NCI-H2171 (cell line): ENCODE results near the gene GUCD1.
A peak's percentile ranks its signal among the peaks of the same experiment; 100 is the strongest.

Experiments used
- DNase-seq: peaks from one replicate; lab custom pipeline; 2025; lab: John Stamatoyannopoulos, UW

GUCD1 gene

DNA sequence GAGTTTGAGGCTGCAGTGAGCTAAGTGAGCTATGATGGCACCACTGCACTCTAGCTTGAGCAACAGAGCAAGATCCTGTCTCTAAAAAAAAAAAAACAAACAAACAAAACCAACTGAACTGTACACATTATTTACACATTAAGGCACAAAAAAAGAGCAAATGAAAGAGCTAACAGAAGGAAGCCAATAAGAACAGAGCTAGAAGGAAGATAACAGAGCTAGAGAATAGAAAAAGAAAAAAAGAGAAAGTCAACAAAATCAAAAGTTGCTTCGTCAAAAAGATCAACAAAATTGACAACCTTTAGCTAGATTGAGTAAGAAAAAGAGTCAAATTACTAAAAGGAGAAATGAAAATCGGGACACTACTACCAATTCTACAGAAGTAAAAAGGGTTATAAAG, 25.0 kb downstream of the GUCD1 start:
- DNase-seq: no peak

DNA sequence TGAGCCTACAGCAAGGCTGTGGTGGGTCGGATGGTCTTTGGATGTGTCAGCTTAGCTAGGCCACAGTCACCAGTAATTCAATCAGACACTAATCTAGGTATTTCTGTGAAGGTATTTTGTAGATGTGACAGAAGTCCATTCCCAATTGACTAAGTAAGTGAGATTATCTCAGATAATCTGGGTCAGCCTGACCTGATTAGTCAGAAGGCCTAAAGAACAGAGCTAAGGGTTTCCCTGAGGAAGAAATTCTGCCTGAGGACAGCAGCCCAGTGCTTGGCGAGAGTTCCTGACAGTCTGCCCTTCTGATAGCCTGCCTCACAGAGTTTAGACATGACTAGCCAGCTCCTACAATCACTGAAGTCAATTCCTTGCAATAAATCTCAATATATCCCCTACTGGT, 28.7 kb downstream of the GUCD1 start:
- no peak for DNase-seq

DNA sequence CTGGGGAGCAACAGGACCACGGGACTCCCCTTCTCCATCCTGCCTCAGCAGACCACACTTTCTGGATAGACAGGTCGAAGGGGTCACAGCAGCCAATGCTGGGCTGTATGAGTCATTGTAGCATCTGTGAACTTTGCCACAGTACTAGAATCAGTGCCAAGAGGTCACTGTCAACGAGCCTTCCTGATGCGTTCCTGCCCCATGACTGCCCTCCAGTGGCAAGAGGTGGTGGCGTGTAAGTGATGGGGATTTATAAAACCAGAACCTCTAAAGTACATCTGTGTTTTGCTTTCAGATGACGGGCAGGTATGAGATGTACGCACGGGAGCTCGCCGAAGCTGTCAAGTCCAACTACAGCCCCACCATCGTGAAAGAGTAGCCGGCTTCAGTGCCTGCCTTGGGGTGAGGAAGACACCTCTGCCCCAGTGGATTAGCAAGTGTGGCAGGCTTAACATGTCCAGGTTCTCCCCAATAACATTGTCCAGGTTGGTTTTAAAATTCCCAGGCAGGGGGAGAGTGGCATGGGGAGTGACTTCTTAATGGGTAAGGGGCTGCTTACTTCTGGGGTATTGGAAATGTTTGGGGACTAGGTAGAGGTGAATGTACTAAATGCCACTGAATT, 29.4 kb downstream of the GUCD1 start:
- DNase-seq: peak; percentile 46

DNA sequence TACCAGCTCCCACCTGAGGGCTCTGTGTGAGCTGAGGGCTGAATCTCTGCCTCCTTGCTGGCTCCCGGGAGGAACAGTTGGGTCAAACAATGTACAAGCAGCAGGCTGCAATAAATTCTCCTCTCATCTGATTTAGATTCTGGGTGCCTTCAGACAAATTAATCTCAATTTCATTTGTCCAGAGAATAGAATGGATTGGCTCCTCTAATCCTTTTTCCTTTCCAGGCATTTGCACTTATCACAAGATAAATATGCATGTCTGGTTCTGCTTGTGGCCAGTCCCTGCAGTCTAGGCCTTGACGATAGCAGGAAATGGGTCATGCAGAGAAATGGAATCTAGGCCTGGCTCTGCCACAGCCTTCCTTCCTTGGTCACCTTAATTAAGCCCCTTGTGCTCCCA, 31.1 kb downstream of the GUCD1 start:
- no peak for DNase-seq

DNA sequence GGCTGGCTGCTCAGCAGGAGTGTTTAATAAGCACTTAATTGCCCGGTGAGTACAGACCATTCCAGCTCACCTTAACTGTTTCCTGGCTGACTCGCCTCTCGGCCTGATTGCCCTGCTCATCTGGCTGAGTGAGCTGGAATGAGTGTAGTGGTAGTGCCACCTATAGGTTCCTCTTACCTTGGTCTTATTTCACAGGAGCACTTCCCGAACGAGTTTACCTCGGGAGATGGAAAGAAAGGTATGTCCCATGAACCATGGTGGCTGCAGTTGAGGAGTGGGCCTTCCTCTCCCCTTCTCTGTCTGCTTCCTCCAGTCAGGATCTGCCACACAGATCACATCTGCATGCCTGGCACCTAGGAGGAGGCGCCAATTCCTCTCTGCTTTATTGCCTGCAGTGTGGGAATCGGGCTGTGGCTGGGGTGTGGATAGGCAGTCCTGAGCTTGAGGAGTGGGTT, 33.1 kb downstream of the GUCD1 start:
- DNase-seq: peak; percentile 57

DNA sequence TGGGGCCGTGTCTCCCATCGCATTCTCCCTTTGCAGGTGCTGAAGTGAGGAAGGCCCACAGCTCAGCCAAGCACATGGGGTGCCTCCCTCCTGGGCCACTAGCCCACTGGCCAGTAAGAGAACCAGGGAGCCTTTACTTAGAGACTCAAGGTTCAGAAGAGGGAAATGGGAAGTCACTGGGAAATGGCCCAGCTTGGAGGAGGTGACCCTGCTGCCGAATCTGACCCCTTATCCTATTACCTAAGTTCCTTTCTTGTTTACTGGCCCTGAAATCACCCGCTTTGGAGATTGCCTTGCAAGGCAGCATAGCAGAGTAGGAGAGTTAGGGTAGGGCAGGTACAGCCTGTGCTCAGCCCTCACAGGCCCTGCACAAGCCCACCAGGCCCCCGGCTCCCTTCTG, 35.4 kb downstream of the GUCD1 start:
- no peak for DNase-seq

DNA sequence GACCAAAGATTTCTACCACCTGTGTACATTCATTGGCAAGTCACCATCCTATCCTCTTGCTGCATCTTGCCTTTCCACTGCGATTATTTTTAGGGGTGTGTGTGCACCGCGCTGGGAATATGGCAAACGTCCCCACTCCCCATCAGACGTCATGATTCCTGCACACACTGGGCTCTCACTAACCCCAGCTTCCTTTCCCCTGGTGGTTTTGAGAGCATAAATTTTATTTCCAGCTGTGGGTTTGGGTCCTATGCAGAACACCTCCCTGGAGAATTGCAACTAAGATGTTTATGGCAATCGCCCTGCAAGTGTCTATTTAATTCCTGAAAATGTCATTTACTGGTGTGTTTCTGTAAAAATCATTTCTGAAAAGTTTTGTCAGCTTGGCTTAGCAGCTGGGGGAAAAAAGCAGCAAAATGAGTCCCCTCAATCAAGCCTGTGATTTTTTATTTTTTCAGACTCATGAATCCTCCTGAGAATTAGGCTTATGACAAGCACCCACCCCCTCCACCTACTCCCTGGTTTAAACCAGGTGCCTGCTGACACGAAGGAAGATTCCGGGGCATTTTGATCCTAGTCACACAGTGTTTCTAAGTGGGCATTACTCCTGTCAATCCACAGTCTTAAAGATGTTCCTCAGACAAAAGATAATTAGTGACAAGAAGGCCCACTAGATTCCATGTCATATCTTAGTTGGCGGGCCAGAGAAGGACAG, 36.0 kb downstream of the GUCD1 start:
- DNase-seq: no peak

DNA sequence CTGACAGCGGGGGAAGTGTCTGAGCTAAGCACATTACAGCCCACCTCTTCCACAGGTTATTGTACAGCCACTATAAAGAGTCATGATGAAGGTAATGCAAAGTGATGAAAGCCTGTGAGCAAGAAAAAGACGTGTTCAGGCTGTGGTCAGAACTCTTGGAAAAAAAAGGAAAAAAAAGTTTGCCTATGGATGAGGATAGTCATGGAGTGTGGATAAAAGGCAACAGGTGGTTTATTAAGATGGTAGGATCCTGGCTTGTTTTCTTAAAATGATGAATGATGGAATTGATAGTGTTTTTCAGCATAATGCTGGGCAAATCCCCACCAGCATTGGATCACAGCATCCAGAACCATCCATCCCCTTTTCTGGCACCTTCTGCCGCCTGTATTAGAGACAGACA, 36.7 kb downstream of the GUCD1 start:
- no peak for DNase-seq

DNA sequence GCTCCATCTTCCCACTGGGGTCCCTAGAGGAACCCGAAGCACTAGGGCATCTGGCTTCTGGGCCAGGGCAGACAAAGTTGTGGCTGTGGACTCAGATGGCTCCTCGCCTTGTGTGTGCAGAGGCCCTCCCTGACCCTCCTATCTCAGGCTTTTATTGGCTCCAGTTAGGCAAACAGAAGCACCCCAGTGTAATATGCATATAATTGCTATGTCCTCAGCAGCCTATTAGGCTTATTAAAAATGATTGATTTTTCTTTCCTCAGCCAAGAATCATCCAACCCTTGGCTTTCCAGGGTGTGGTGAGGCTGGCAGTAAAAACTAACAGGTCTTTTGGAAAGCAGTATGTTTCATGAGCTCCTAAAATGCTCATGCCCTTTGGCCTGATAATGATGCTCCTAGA, 37.5 kb downstream of the GUCD1 start:
- DNase-seq: no peak

DNA sequence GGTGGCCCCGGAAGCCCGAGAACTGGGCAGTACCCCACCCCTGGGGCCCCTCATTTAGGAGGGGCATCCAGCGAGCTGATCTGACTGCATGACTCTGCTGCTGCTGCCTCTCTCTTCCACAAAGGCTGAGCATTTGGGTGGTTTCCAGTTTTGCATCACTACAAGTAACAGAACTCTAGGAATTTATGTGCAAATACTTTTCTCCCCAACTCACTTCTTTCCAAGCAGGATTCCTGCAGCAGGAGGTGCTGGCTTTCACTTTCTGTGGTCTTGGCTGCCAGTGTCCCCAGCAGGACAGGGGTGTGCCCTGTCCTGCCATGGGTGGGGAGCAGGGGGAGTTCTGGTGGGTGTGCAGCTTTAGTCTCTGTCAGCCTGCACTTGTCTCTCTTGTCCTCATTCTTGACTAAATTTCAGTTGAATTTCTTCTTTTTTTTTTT, 38.6 kb downstream of the GUCD1 start:
- no peak for DNase-seq

DNA sequence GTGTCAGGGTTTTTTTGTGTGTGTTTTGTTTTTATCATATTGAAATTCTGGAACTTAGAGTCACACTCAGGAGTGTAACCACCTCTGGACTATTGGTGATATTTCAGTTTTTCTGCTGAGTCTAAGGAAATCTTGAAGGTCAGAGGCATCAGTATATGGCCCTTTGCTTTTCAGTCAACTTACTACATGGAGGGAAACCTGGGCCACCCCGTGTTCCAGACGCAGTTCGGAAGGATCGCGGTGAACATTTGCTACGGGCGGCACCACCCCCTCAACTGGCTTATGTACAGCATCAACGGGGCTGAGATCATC, 40.0 kb downstream of the GUCD1 start:
- no peak for DNase-seq

DNA sequence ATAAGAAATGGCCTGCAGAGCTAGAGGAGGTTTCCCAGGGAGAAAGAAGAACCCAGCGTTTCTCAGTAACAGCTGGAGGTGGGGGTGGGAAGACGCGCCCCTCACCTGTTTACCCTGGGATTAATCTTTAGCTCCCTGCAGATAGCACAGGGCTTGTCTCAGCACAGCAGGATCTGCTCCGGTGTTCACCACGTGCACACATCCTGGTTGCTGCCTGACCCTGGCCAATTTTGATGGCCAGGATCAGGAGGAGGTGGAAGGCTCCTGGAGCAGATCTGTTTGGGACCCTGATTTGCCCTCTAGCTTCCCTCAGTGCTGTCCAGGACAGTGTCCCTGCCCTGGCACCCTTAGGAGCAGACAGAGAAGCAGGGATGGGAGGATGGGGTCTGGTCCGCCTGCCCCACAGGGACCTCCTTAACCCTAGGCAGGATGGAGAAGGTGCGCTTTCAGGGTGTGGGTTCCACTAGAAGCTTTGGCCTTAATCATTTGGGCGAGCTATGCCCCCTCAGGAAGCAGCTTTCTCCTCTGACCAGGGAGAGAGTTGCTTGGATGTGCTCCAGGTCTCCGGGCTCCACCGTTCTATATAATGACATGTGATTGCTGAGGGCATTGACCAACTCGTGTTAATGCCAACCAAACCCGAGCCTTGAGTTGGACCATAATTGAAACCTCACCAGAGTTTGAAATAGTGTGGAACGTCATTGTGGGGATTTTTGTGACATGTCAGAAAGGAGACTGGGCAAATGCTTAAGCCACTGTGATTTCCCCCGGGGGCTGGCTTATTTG, 40.5 kb downstream of the GUCD1 start:
- peak; percentile 3 for DNase-seq

DNA sequence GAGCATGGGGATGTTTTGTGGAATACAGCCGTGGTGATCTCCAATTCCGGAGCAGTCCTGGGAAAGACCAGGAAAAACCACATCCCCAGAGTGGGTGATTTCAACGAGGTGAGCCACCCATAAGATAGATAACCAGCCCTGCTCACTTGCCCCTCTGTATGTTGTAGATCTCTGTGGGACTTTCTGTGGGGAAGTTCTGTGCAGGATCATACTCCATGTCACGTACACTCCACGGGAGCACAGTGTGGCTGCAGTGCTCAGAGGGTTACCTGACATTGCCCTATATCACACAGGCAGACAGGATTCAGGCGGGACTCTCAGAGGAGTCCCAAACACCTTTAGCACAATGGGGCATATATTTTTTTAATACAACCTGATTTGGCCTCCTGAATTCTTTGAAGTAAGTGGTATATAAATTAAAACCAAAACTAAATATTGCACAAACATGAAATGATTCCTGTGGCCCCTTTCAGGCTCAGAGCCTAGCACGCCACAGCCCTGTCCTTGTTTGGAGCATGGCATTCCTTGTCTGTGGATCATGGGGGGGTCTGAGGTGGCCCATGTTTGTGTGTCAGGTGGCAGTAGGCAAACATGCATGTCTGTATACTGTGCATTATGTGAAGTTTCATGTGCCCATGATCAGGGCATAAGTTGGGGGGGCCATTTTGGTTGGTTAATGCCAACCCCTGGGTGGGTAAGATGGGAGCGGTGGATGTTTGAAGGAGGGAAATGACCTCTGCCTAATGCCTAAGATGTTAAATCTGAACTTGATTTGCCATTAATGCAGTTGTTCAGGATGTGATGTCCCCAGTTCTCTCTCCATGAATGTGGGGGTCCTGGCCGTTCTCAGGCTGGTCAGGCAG, 41.3 kb downstream of the GUCD1 start:
- no peak for DNase-seq

DNA sequence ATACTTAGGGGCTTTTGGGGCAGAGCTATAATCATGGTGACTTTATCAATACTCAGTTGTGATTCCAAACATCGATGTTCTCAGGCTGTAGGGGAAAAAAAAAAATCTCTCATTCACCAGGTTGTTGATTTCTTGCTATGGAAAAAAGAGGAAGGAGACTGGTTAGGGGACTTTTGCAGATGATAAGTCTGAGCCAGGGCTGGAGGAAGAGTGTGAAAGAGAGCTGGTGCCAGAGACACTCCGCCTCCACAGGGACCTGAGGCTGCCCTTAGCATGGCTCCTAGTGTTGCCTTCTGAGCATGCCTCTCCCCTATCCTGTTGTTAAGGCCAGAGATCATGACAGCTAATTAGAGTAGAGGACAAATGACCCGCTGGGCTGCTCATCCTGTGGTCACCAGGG, 42.9 kb downstream of the GUCD1 start:
- no peak for DNase-seq

DNA sequence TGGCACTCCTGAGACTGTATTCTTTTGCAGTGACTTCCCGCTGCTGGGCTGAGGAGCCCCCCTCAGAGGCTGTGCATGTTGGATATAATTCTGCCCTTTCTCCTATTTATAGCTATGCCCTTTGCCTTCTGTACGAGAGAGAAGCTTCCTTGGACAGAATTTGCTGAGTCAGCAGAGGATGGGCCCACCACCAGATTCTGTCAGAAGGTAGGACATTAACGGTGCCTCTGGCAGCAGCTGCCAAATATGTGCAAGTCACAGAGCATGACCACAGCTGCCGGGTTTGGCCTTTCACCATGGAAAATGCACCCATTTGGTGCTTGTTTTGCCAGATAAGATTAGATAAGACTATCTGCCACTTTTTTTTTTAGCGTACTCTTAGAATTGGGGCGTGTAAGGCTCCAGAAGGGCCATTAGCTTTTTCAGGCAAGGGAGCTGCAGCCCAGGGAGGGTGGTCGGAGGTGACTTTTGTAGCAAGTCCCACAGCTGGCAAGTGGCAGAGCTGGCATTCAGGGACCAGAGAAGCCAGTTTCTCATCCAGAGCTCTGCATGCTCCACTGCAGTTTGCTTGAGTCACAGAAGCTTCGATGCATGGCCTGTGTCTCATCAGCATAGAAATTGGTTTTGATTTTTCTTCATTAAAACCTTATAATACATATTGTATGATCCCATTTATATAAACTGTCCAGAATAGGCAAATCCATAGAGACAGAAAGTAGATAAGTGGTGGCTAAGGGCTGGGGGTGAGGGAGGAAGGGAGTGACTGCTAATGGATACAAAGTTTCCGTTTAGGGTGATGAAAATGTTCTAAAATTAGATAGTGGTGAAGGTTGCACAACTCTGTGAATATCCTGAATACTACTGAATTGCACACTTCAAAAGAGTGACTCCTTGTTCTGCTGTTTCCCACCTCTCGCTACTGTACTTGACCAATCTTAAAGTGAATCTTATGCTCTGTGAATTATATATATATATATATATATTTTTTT, 44.0 kb downstream of the GUCD1 start:
- no peak for DNase-seq

DNA sequence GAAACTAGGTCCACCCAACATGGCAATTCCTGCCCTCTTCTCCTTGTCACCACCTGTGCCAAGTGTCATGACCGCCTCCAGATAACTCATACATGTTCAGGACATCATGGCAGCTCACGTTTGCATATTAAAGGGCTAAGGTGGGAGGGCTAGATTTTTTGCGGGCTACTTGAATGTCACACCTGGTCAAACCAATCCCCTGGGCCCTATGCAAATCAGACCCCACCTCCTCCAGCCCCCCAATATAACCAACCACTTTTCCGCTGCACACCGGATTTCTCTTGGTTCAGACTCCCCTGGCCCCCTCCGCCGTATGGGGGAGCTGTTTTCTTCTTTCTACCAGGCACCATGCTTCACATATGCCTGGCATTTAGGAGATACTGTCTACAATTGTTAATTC, 47.2 kb downstream of the GUCD1 start:
- DNase-seq: no peak

DNA sequence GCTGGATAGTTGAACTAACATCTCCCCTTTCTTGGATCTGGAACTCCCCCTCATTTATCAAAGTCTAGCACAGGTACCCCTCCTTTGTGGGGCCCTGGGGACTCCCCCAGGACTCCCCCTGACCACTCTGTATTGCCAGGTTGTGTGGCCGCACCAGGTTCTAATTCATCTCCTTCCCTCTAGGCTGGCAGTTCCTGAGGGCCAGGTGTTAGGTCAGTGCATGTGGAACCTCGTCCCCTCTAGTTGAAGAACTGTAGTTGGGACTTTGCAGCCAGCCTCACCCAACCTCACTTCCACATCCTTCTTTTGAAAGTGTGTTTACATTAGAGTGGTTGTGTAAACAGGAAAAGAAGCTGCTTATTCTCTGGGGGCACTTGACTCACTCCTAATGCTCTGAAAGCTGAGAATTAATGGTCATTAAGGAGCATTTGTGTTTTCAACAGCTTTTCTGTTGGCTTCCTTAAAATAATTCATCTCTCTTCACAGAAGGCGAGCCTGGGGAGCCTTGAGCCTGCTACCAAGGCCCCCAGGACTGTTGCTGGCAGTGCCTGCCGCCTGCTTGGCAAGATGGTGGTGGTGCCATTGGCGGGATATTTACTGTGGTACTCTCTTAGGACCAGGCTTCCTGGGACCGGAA, 48.0 kb downstream of the GUCD1 start:
- no peak for DNase-seq

DNA sequence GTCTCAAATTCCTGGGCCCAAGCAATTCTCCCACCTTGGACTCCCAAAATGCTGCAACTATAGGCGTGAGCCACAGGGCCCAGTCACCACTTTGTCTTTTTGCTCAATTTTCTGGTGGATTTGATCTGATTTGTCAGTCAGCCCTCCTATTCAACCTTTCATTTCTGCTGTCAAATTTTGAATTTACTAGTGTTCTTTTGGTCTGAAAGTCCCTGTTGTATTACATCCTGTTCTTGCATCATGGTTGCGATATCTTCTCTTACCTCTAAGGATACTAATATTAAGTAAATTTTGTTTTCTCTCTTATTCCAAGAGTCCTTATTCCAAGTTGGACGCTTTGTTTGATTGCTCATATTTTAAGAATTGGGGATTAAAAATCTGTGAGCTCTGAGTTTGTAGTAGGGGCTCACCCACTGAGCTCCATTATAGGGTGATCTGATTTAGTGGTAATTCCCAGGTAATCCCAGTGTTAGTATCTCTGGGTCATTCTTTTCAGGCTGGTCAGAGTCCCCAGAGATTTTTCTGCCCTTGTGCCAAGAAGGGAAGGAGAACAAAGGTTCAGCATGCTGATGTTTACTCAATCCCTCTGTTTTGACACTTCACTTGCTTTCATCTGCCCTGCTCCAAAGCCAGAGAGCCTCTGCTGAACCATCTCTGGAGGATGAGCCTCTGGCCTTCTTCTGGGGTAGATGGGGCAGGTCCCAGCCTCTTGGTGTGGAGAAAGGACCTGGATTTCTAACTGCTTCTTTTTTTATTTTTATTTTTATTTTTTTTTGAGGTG, 49.8 kb downstream of the GUCD1 start:
- DNase-seq: no peak

DNA sequence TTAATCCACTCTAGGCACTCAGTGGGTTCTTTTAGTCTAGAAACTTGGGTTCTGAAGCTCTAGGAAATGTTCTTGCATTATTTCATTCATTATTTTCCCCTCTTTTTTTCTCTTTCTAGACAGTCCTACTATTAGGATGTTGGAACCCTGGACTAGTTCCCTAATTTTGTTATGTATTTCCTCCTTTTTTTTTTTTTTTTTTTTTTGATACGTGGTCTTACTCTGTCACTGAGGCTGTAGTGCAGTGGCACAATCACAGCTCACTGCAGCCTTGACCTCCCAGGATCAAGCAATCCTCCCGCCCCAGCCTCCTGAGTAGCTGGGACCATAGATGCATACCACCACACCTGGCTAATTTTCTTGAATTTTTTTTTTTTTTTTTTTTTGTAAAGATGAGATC, 50.4 kb downstream of the GUCD1 start:
- DNase-seq: no peak

DNA sequence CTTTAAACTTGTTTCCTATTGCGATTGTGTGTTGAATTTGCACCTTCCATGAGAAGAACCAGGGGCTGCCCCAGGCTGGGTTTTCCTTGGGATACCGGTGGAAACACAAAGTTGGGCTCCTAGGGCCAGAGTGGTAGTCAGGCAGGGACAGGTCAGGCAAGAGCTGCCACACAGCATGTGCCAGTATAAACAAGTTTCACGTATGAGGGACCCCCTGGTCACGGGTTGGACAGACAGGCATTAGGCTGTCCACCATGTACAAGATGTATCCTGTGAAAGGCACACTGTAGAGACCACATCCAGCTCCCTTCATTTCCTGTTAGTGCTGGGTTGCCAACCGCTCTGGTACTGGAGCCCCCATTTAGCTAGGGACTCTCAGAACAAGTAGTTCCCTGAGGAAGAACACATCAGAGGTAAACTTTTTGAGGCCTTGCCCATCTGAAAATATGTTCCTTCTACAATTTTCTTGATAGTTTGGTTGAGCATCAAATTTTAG, 51.0 kb downstream of the GUCD1 start:
- DNase-seq: no peak
